Left lung (tissue), 10 donors: ENCODE measurements around the gene CCL23. TPM values are rescaled to one million over a fixed set of nuclear protein-coding genes. Genes with fewer than 3 reads are reported as not detected.
A peak's percentile ranks its signal among the peaks of the same experiment; 100 is the strongest.

ENCODE experiments used
- ATAC-seq: fragments of 200-7000 bp; cut with Tn5 transposase; one replicate; pipeline ENCODE4 v1.9.1; 2020; ENCODE audit warnings: moderate library complexity
- DNase-seq, 4 donors: peaks; one replicate each; pipeline ENCODE4 v3.0.0-alpha.2; 2013 to 2020
- H3K27ac ChIP-seq, 2 donors: fragments of 200-600 bp; sonication (generic) in 1 of 2; one replicate each; pipeline versions ENCODE4 v1.5.0 to v1.8.0; 2020 to 2021
- H3K27me3 ChIP-seq, 2 donors: fragments of 200-600 bp; sonication (generic) in 1 of 2; one replicate each; pipeline versions ENCODE4 v1.5.0 to v1.8.0; 2020 to 2021
- H3K36me3 ChIP-seq, 2 donors: fragments of 200-600 bp; sonication (generic) in 1 of 2; one replicate each; pipeline versions ENCODE4 v1.5.0 to v1.8.0; 2020 to 2021
- H3K4me1 ChIP-seq, 2 donors: fragments of 200-600 bp; one replicate each; pipeline ENCODE4 v1.8.0; 2021
- H3K4me3 ChIP-seq, 2 donors: fragments of 200-600 bp; sonication (generic) in 1 of 2; one replicate each; pipeline versions ENCODE4 v1.5.0 to v1.8.0; 2020 to 2021; ENCODE audit warnings: mild to moderate bottlenecking in 1 of 2
- H3K9me3 ChIP-seq, 2 donors: fragments of 200-600 bp; sonication (generic) in 1 of 2; one replicate each; pipeline versions ENCODE4 v1.5.0 to v1.8.0; 2020 to 2021
- CTCF ChIP-seq, 2 donors: fragments of 200-600 bp; sonication (generic) in 1 of 2; IDR thresholded peaks; one replicate each; pipeline versions ENCODE4 v1.5.0 to v1.8.0; 2021; ENCODE audit warnings: antibody characterized with exemption in 2 of 2
- intact Hi-C, 2 donors: fragments of 100-400 bp; cut with DNase I; formaldehyde crosslinking; loops; one replicate each; pipeline versions ENCODE4 v1.11.2 to v1.14.2; 2022
- polyA plus RNA-seq, 6 donors: library from polyadenylated mRNA; unstranded; fragments of 120-200 nt; gene quantifications; one replicate each; pipeline ENCODE4 v1.2.1, GENCODE V29; 2013; ENCODE audit not compliant: insufficient read length in 6 of 6
- total RNA-seq, 2 donors: library from RNA; stranded (reverse); fragmentation: NEBNext Ultra II Directional; extraction: Animal tissue kit (Norgen Biotek cat#: 25700); gene quantifications; one replicate each; pipeline ENCODE4 v1.2.1, GENCODE V29; 2021
- donor health status: DM: no; HTN: yes; CAD: no.
- donor health status: DM: no; HTN: no; CAD: no.

The CCL23 gene
- total and polyA plus RNA-seq, 8 donors: 0.32 to 9.3 (median 0.49) TPM; not detected in 2

- H3K9me3 ChIP-seq: peaks cover 0 to 41% of the 10 kb centered on the region in 2 donors
- H3K36me3 ChIP-seq: no peaks in the 10 kb centered on the region
- intact Hi-C loops: no loop called here
- ATAC-seq (no peak), DNase-seq (no peak)
- H3K27ac ChIP-seq: no peak overlapping the region
- no peak for TF ChIP-seq CTCF (IDR thresholded peaks at IDR 0.05)
- H3K4me3 ChIP-seq: no peak overlapping the region
- H3K27me3 ChIP-seq: no peaks in the 10 kb centered on the region
- H3K4me1 ChIP-seq: no peaks in the 10 kb centered on the region
Observed at GRCh38 chr17:36048066-36048465, 30.3 kb upstream of the CCL23 start.

- peak in 1 of 4 donors; percentile 51 for DNase-seq
- H3K27me3 ChIP-seq: no peaks in the 10 kb centered on the region
- peak; percentile 55 for ATAC-seq
- no peak overlapping the region for H3K4me3 ChIP-seq
- H3K27ac ChIP-seq: peak overlapping the region in 1 of 2 donors; percentile 55
- H3K36me3 ChIP-seq: no peaks in the 10 kb centered on the region
- no peak for TF ChIP-seq CTCF (IDR thresholded peaks at IDR 0.05)
- H3K9me3 ChIP-seq: no peaks in the 10 kb centered on the region
- H3K4me1 ChIP-seq: no peaks in the 10 kb centered on the region
- intact Hi-C loops: no loop called here
Observed at GRCh38 chr17:36036235-36036634, 18.5 kb upstream of the CCL23 start.

- TF ChIP-seq CTCF (IDR thresholded peaks at IDR 0.05): no peak
- intact Hi-C loops: no loop called here
- DNase-seq: no peak
- H3K9me3 ChIP-seq: no peaks in the 10 kb centered on the region
- H3K4me3 ChIP-seq: no peak overlapping the region
- ATAC-seq: no peak
- H3K27me3 ChIP-seq: no peaks in the 10 kb centered on the region
- H3K27ac ChIP-seq: no peak overlapping the region
- H3K4me1 ChIP-seq: no peaks in the 10 kb centered on the region
- H3K36me3 ChIP-seq: no peaks in the 10 kb centered on the region
Observed at GRCh38 chr17:36034127-36034526, 16.4 kb upstream of the CCL23 start.

GRCh38 chr17:36030956-36031355 lies 13.2 kb upstream of the CCL23 start:
- H3K36me3 ChIP-seq: no peaks in the 10 kb centered on the region
- no peak for TF ChIP-seq CTCF (IDR thresholded peaks at IDR 0.05)
- H3K27ac ChIP-seq: no peak overlapping the region
- DNase-seq: no peak
- H3K4me1 ChIP-seq: no peaks in the 10 kb centered on the region
- no peaks in the 10 kb centered on the region for H3K9me3 ChIP-seq
- no peak overlapping the region for H3K4me3 ChIP-seq
- intact Hi-C loops: no loop called here
- no peaks in the 10 kb centered on the region for H3K27me3 ChIP-seq
- ATAC-seq: no peak

GRCh38 chr17:36027761-36028160 lies 10.0 kb upstream of the CCL23 start:
- intact Hi-C loops: no loop called here
- Histone ChIP-seq H3K4me1 (no peaks in the 10 kb centered on the region), H3K27me3 (no peaks in the 10 kb centered on the region), H3K36me3 (no peaks in the 10 kb centered on the region), H3K27ac (no peak overlapping the region), H3K4me3 (no peak overlapping the region), H3K9me3 (no peaks in the 10 kb centered on the region)
- TF ChIP-seq CTCF (IDR thresholded peaks at IDR 0.05): no peak
- no peak for DNase-seq
- ATAC-seq: no peak
